Measurements from ENCODE around the gene TMEM91.
"Not testable (repeated sequence)": the region's sequence is repeated elsewhere in the genome, so short reads cannot be mapped to it uniquely, and the experiment has no call there.

The TMEM91 gene

DNA sequence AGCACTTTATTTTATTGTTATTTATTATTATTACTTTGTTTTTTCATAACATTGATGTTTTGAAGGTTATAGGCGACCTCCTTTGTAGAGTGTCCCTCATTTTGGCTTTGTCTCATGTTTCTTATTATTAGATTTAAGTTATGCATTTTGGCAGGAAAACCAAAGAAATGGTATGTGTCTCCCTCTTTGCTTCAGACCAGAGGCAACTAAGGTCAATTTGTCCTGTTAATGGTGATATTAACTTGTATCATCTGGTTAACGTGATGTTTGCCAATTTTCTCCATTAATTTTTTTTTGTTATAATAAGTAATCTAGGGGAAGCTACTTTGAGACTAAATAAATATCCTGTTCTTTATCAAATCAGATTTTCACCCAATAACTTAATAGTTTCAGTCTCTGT, 3.8 kb upstream of the TMEM91 start:
- Histone ChIP-seq H3K4me3 (ENCODE audit: low read length) (no peak overlapping the region), H3K36me3 (ENCODE audit: insufficient read depth, low read length) (peaks cover 3% of the 10 kb centered on the region), H3K9me3 (ENCODE audit: low read length) (no peaks in the 10 kb centered on the region), H3K4me1 (ENCODE audit: insufficient read depth, low read length) (no peaks in the 10 kb centered on the region), H3K27me3 (ENCODE audit: insufficient read depth, low read length) (no peaks in the 10 kb centered on the region), H2AFZ (ENCODE audit: low read depth, low read length) (no peak overlapping the region)

DNA sequence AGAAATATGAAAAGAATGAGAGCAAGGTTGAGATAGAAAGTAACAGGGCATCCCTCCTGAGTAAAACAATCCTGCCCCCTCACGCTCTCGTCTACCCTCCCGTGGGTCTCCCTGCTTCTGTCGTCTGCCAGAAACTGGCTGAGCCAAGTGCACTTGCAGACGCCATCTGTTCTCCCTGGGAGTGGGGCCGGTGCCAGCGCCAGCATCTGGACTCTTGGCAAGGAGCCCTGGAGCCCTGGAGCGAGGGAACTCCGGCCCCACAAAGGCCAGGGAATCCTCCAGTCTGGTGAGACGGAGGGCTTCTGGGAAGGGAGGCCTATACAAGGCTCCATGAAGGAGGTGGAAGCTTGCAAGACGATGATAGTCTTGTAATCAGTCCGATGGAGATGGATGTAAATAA, 2.3 kb upstream of the TMEM91 start:
- Histone ChIP-seq H3K36me3 (ENCODE audit: insufficient read depth, low read length) (peaks cover 3% of the 10 kb centered on the region), H3K4me1 (ENCODE audit: insufficient read depth, low read length) (no peaks in the 10 kb centered on the region), H3K9me3 (ENCODE audit: low read length) (no peaks in the 10 kb centered on the region), H3K4me3 (ENCODE audit: low read length) (no peak overlapping the region), H2AFZ (ENCODE audit: low read depth, low read length) (no peak overlapping the region), H3K27me3 (ENCODE audit: insufficient read depth, low read length) (no peaks in the 10 kb centered on the region)

- Histone ChIP-seq H3K4me1 (ENCODE audit: insufficient read depth, low read length) (no peaks in the 10 kb centered on the region), H2AFZ (ENCODE audit: low read depth, low read length) (no peak overlapping the region), H3K4me3 (ENCODE audit: low read length) (no peak overlapping the region), H3K9me3 (ENCODE audit: low read length) (no peaks in the 10 kb centered on the region), H3K27me3 (ENCODE audit: insufficient read depth, low read length) (no peaks in the 10 kb centered on the region), H3K36me3 (ENCODE audit: insufficient read depth, low read length) (peaks cover 5% of the 10 kb centered on the region)
Observed at GRCh38 chr19:41376998-41377365, 649 bp downstream of the TMEM91 start.

GRCh38 chr19:41377977-41378709, 1.8 kb downstream of the TMEM91 start:
- H3K4me3 ChIP-seq (ENCODE audit: low read length): no peak overlapping the region
- no peaks in the 10 kb centered on the region for H3K9me3 ChIP-seq (ENCODE audit: low read length)
- no peaks in the 10 kb centered on the region for H3K27me3 ChIP-seq (ENCODE audit: insufficient read depth, low read length)
- H3K36me3 ChIP-seq (ENCODE audit: insufficient read depth, low read length): peaks cover 9% of the 10 kb centered on the region
- H2AFZ ChIP-seq (ENCODE audit: low read depth, low read length): no peak overlapping the region
- H3K4me1 ChIP-seq (ENCODE audit: insufficient read depth, low read length): no peaks in the 10 kb centered on the region

GRCh38 chr19:41381536-41381935, 5.2 kb downstream of the TMEM91 start:
- H3K9me3 ChIP-seq (ENCODE audit: low read length); H2AFZ ChIP-seq (ENCODE audit: low read depth, low read length); H3K4me3 ChIP-seq (ENCODE audit: low read length); H3K27me3 ChIP-seq (ENCODE audit: insufficient read depth, low read length); H3K4me1 ChIP-seq (ENCODE audit: insufficient read depth, low read length): not testable (repeated sequence)
- H3K36me3 ChIP-seq (ENCODE audit: insufficient read depth, low read length): peaks cover 19% of the 10 kb centered on the region

DNA sequence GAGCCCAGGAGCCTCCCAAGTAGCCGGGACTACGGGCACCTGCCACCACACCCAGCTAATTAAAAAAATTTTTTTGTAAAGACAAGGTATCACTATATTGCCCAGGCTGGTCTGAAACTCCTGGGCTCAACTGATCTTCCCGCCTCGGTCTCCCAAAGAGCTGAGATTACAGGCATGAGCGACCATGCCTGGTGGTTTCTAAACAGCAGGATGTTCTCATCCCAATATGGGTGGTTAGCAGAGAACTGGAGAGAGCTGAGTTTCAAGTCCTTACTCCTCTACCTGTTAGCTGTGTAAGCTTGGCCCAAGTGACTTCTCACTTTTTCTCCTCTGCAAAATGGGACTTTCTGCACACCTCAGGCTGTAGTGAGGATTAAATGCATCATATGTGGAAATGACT, 8.0 kb downstream of the TMEM91 start:
- Histone ChIP-seq H3K36me3 (ENCODE audit: insufficient read depth, low read length) (peaks cover 27% of the 10 kb centered on the region), H3K4me3 (ENCODE audit: low read length) (no peak overlapping the region), H3K9me3 (ENCODE audit: low read length) (no peaks in the 10 kb centered on the region), H2AFZ (ENCODE audit: low read depth, low read length) (no peak overlapping the region), H3K4me1 (ENCODE audit: insufficient read depth, low read length) (no peaks in the 10 kb centered on the region), H3K27me3 (ENCODE audit: insufficient read depth, low read length) (no peaks in the 10 kb centered on the region)

GRCh38 chr19:41386442-41386841, 10.1 kb downstream of the TMEM91 start:
- Histone ChIP-seq H3K4me3 (ENCODE audit: low read length) (no peak overlapping the region), H3K27me3 (ENCODE audit: insufficient read depth, low read length) (no peaks in the 10 kb centered on the region), H3K36me3 (ENCODE audit: insufficient read depth, low read length) (peaks cover 40% of the 10 kb centered on the region), H3K4me1 (ENCODE audit: insufficient read depth, low read length) (no peaks in the 10 kb centered on the region), H2AFZ (ENCODE audit: low read depth, low read length) (no peak overlapping the region), H3K9me3 (ENCODE audit: low read length) (no peaks in the 10 kb centered on the region)

DNA sequence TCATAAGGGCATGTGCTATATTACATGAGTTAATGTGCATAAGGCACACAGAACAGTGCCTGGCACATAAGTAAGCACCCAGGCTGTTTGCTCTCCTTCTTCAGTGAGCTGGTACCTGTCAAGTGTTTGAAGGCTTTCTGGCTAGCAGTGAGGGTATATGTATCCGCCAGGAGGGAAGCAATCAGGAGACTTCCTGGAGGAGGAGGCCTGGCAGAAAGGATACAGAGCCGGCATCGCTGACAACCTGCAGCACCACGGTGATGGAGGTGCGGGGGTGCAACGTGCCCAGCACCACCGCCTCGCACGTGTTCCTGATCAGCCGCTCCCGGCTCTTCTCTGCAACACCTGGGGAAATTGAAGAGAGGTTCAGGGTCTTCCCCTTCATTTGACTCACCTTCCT, 15.3 kb downstream of the TMEM91 start:
- H3K4me1 ChIP-seq (ENCODE audit: insufficient read depth, low read length): peaks cover 4% of the 10 kb centered on the region
- no peaks in the 10 kb centered on the region for H3K27me3 ChIP-seq (ENCODE audit: insufficient read depth, low read length)
- H3K9me3 ChIP-seq (ENCODE audit: low read length): no peaks in the 10 kb centered on the region
- H3K4me3 ChIP-seq (ENCODE audit: low read length): no peak overlapping the region
- peaks cover 26% of the 10 kb centered on the region for H3K36me3 ChIP-seq (ENCODE audit: insufficient read depth, low read length)
- no peak overlapping the region for H2AFZ ChIP-seq (ENCODE audit: low read depth, low read length)

DNA sequence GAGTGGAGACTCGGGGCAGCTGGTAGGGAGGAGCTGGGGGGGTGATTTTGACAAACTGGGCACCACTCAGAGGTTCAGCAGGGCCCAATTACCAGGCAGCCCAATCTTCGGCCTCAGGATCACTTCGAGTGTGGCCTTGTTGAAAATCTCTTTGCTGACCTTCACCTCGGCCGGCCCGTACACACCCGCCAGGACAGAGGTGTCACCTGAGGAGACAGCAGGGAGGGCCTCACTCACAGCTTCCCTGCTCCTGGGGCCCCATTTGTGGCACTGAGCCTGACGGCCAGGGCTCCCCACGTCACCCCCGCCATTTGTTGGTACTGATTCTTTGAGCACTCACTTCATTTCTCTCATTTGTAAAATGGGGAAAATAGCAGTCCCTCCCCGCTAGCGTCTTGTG, 16.4 kb downstream of the TMEM91 start:
- H2AFZ ChIP-seq (ENCODE audit: low read depth, low read length): no peak overlapping the region
- no peaks in the 10 kb centered on the region for H3K27me3 ChIP-seq (ENCODE audit: insufficient read depth, low read length)
- peaks cover 19% of the 10 kb centered on the region for H3K36me3 ChIP-seq (ENCODE audit: insufficient read depth, low read length)
- peaks cover 4% of the 10 kb centered on the region for H3K4me1 ChIP-seq (ENCODE audit: insufficient read depth, low read length)
- H3K9me3 ChIP-seq (ENCODE audit: low read length): no peaks in the 10 kb centered on the region
- no peak overlapping the region for H3K4me3 ChIP-seq (ENCODE audit: low read length)

- H3K4me1 ChIP-seq (ENCODE audit: insufficient read depth, low read length): peaks cover 17% of the 10 kb centered on the region
- H3K9me3 ChIP-seq (ENCODE audit: low read length): no peaks in the 10 kb centered on the region
- H3K4me3 ChIP-seq (ENCODE audit: low read length): no peak overlapping the region
- no peak overlapping the region for H2AFZ ChIP-seq (ENCODE audit: low read depth, low read length)
- peaks cover 12% of the 10 kb centered on the region for H3K36me3 ChIP-seq (ENCODE audit: insufficient read depth, low read length)
- H3K27me3 ChIP-seq (ENCODE audit: insufficient read depth, low read length): no peaks in the 10 kb centered on the region
Observed at GRCh38 chr19:41395355-41395754, 19.0 kb downstream of the TMEM91 start.

DNA sequence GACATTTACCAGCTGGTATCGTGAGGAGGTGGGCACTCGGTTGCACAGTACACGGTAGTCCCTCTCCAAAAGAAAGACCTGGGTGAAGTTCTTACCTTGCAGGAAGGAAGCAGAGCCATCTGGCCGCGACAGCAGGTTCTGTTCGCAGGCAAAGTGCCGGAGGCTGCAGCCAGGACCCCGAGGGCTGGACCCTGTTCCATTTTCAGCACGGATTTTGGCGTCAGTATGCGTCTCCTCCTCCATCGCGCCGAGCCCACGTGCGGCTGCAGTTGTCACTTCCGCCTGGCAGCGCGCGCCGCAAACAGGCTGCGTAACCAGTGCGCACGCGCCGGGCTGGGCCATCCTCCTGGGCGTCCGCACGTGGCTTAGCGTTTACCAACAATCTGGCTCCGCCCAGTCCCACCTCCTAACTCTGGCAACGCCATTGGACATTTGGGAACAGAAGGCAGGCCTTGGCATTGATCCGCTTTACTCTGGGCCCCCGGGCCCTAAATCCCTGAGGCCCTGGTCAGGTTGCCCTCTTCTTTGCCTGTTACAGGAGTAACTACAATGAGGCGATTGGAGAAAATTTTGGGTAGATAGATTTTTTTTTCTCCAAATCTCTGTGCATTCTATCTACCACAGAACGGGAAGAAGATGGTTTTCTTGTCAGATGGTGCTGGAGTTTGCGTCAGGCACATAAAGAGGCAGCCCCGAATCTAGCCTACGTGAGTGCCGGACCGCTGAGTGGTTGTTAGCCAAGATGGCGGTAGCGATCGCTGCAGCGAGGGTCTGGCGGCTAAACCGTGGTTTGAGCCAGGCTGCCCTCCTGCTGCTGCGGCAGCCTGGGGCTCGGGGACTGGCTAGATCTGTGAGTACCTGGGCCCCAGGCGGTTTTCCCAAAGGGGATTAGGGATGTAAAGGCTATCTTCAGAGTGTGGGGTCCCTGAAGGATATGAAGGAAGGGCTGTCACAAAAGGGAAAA, 21.0 kb downstream of the TMEM91 start, which contains the start of the genes BCKDHA and EXOSC5:
Gene BCKDHA (plus strand): TSS at position 733 of the 964 bp plus-strand sequence. CDS start 10 bp downstream, at position 743.
Gene EXOSC5 (minus strand): TSS at position 274 of the 964 bp plus-strand sequence. CDS start 31 bp downstream, at position 243.
- no peaks in the 10 kb centered on the region for H3K9me3 ChIP-seq (ENCODE audit: low read length)
- H3K4me1 ChIP-seq (ENCODE audit: insufficient read depth, low read length): peaks cover 17% of the 10 kb centered on the region
- H3K27me3 ChIP-seq (ENCODE audit: insufficient read depth, low read length): no peaks in the 10 kb centered on the region
- no peaks in the 10 kb centered on the region for H3K36me3 ChIP-seq (ENCODE audit: insufficient read depth, low read length)
- H3K4me3 ChIP-seq (ENCODE audit: low read length): peak within 1 kb of the TSS; percentile 93
- peak within 1 kb of the TSS; percentile 73 for H2AFZ ChIP-seq (ENCODE audit: low read depth, low read length)

DNA sequence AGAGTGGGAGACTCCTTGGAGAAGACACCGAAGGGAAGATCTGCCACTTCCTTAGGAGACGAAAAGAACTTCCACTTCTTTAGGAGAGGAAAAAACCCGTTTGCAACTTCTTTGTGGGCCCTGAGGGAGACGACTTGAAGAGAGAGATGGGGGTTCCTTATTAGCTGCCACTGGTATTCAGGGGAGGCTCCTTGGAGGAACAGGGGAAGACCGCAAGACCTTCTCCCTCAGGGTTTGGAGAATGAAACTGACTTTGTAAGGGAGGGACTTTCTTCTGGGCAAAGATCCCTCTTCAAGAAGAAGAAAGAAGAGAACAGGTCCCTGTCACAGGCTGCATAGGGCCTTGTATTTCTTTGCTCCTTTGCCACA, 21.7 kb downstream of the TMEM91 start:
- Histone ChIP-seq H3K9me3 (ENCODE audit: low read length) (no peaks in the 10 kb centered on the region), H3K36me3 (ENCODE audit: insufficient read depth, low read length) (peaks cover 3% of the 10 kb centered on the region), H3K4me1 (ENCODE audit: insufficient read depth, low read length) (peaks cover 17% of the 10 kb centered on the region), H2AFZ (ENCODE audit: low read depth, low read length) (peak overlapping the region; percentile 73), H3K27me3 (ENCODE audit: insufficient read depth, low read length) (no peaks in the 10 kb centered on the region), H3K4me3 (ENCODE audit: low read length) (peak overlapping the region; percentile 93)

DNA sequence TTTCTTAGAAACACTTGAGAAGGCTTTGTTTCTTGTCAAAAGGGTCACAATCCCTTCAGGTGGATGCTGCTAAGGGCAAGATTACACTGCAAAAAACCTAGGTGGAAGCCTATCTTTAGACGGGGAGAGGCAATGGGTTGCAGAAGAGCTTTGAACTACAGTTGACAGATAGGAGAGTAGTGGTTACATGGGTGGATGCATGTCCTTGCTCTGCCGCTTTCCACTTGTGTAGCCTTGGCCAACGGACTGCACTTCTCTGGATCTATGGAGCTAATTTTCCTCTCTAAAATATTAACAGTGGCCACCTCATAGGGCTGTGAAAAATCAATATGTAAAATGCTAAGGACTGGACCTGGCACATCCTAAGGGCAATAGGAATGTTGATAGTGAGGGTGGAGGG, 22.3 kb downstream of the TMEM91 start:
- peaks cover 4% of the 10 kb centered on the region for H3K36me3 ChIP-seq (ENCODE audit: insufficient read depth, low read length)
- no peaks in the 10 kb centered on the region for H3K27me3 ChIP-seq (ENCODE audit: insufficient read depth, low read length)
- H3K4me1 ChIP-seq (ENCODE audit: insufficient read depth, low read length): peaks cover 17% of the 10 kb centered on the region
- H3K9me3 ChIP-seq (ENCODE audit: low read length): no peaks in the 10 kb centered on the region
- H3K4me3 ChIP-seq (ENCODE audit: low read length): peak overlapping the region; percentile 93
- H2AFZ ChIP-seq (ENCODE audit: low read depth, low read length): no peak overlapping the region
